ENCODE data around the gene RNASE7.
"Not testable (repeated sequence)": the region's sequence is repeated elsewhere in the genome, so short reads cannot be mapped to it uniquely, and the experiment has no call there.

Gene RNASE7

DNA sequence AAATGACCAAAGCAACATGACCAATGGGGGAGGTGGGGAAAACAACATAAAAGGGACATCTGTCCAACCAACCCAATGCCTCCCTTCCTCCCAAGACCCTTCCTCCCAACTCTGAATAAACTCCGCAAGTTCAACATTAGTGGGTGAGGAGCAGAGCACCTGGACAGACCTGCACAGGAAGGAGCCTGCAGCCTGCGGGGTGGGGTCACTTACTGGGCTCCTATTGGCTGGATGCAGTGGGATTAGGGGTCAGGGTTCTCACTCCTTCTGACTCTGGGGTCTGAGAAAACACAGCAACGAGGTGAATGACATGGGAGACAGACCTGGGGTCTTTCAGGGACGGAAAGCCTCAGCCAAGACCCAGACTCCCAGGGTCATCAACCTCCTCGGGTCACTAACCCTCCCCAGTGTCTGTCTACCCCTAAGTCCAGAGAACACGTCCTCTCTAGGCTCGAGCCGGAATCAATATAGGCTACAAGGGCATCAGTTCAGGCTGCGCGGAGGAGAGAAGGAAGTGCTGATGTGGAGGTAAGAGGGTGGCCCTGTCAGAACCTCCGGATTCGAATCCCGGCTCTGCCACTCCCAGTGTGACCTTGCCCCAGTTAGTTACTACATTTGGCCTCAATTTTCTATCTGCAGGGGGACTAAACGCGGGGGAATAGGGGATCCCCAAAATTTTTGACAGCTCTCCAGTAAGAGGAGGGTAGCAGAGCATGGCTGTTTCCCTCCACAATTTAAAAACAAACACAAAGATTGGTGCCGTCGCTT lies 18.2 kb upstream of the RNASE7 start:
- no peak for DNase-seq

DNA sequence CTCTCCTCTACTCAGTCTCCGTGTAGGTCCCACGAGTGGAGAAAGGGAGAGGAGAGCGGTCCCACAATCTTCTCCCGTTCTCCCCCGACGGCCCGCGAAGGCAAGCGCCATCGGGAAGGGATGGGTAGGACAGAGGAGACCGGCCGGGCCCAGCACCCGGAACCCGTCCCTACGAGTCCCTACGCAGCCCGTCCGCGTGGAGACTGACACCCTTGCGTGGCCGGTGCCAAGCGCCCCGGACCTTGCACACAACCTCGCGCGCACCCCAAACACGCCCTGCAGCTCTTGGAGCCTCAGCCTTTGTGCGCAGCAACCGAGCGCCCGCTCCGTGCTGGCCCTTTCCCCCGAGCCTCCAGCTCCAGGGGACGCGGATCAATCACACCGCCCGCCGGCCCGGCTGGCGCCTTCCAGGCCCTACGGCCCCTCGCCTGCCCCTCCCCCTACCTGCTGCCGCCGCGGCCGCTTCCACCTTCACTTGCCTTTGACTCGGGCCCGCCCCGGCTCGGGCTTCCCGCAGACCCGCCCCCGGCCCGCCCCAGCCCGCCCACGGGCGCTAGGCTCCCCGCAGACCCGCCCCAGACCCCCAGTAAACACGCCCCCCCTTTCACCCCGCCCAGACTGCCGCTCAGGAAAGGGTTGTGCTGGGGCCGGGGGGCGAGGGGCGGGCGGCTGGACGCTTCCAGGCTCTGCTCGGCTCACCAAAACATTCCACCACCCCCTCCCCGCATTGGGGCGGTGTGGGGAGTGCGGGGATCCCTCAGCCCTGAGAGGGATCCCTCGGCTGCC lies 17.4 kb upstream of the RNASE7 start, which contains the start of gene NDRG2:
NDRG2 (minus strand) TSS at position 477 of the 786 bp plus-strand sequence. CDS start 1,746 bp downstream, outside the sequence.
- peak; percentile 88 for DNase-seq

DNA sequence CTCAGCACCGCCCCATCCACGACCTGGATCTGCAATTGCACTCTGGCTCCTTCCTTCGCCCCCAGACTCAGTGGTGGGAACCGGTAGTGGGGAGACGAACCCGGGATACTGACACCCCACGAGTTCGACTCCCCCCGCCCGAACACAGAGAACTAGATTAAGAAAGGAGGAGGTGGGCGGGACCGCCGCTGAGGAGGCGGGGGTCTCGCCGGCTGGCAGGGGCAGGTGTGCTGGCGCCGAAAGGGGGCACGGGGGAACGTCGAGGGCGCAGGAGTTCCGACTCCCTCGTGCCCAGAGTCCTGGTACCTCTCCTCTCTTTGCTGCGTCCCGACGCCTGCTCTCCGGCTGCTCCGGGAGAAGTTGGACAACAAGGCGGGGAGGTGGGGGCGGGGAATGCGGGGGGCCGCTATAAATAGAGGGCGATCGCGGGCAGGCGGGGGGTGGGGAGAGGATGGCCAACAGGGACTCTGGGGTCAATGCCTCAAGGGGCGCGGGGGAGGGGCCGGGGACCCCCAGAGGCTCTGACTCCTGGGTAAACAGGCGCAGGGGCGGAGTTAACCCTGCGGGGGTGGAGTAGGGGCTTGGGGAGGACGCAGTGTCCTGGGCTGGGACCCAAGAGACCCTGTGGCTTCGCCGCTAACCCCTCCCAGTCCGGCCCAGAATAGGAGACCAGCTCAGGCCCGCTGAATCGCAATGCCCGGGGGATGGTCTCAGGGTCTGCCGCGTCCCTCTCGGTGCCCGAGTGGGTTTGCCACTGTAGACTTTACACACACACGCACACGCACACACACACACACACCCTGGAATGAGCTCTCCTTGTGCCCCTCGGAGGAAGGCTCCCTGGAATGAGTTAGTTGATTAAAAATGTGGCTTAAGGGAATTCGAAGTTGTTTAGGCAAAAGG lies 16.5 kb upstream of the RNASE7 start:
- peak; percentile 86 for DNase-seq

DNA sequence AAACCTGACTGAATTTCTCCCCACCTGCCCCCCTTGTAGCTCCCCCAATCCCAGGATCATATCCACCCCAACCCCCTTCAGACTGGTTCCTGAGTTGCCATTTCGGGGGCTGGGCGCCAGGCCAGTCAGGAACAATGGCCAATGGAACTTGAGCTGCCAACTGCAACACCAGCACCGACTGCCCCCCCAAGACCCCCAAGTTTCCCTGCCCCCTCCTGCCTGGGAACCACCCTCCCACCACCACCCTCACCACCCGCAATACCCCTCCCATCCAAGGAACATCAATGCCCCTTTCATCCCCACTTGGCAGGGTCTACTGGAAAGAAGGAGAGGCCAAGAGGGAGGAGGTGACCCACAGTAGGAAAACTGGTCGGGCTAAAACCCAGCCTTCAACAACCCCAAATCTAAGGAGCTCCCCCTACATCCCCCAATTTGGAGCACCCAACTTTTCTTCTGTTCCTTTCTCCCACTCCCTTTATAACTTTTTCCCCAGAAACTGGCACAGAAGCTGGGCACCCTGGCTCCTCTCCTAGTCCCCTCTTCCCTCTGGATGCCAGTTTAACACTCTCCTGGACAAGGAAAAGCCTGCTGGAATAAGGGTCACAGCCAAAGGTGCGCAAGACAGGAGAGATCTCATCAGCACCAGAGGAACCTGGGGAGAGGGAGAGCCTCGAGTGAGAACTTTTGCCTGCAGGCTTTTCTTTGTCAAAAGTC lies 15.7 kb upstream of the RNASE7 start:
- no peak for DNase-seq

DNA sequence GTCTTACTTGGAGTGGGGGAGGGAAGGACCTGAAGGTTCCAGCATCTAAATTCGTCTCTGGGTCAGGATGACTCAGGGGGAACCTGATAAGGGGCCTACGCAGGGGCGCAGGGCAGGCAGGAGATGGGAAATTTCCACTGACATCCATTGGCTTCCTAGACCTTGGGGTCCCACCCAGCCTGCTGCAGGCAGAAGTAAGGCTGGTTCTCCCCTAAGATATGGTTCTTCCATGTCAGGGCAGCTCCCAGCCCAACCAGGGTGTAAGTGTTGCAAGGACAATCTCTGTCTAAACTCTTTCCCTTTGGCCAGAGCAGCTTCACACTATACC lies 15.2 kb upstream of the RNASE7 start:
- DNase-seq = no peak

DNA sequence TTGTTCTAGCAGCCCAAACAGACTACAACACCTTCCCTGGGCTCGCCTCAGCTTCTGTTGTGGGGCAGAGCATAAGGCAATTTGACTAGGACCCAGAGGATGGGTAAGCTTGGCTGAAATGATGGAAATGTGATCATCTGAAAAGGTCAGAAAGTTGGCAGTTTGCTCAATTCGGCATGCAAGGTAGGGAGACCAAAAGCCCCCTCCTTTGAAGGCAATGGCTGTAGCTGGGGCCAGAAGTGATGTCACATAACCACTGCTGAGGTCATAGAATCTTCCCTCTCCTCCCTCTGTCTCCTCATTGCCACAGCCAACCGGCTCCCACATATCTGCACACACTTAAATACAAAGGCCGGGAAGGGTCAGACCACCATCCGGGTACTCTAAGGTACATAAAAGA lies 12.2 kb upstream of the RNASE7 start, which contains the start of gene TPPP2:
TPPP2 (plus strand) TSS at position 301 of the 400 bp plus-strand sequence. CDS start 365 bp downstream, outside the sequence.
- DNase-seq = no peak

DNA sequence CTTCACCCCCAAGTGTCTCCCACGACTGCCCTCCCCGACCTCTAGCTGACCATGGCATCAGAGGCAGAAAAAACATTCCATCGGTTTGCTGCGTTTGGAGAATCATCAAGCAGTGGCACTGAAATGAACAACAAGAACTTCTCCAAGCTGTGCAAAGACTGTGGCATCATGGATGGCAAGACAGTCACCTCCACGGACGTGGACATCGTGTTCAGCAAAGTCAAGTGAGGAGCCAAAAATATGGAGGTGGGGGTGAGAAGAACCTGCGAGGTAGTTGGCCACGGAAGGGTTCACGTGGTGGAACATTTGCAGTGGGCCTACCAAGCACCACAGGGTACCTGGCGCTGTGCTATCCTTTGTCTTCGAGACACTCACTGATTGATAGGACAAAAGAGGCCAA lies 11.6 kb upstream of the RNASE7 start:
- DNase-seq = no peak

DNA sequence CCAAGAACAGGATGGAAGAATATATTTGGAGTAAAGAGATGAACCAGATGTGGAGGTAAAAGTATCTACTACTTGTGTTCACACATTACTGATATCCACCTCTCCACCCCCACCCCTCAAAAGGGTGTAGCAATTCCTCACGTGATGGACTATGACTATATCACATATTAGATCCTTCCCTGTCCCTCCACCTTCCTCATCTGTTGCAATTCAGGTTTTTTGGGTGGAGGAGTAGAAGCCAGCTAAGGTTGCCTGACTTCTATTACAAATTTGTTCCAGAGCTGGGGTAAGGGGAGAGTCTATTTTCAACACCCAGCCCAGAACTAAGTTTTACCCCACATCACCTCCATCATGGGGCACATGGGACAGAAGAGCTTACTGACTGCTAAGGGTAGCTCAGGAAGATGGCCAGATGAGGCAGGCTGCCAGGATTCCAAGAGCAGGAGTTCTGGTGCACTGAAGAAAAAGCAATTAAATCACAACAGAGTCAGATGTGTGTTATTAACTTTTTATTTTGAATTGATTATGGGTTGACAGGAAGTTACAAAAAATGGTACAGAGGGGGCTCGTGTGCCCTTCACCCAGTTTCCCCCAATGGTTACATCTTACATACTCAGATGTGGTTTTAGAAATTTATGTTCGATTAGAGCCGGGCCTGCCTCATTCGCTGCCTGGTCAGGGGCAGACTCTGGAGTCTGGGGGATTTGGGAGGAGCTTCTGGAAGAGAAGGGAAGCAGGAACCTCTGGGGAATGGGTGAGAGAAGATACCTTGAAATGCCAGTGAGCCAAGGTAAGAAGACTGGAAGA lies 9.6 kb upstream of the RNASE7 start:
- DNase-seq = no peak

DNA sequence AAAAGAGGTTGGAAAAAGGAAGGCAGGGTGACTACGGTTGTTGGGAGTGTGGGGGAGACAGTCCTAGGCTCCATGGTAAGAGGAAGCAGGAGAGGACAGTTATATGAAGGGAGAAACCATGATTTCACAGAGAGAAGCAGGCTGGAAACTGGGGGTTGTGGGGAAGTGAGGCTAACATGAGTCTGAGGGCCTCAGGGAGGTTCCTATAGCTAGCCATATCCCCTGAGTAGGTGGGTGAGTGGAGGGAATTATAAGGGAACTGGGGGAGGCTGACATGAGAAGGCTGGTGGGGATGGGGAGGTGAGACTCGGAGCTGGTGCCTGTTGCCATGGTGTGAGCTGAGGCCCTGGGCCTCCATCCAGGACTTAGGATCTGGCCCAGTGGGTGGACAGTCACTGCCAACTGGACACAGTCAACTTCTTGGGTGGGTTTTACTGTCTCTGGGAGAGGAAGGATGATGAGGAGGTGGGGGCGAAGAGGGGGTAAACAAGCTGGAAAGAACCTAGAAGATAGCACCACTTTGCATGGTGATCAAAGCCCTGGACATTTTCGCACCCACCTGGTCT lies 8.9 kb upstream of the RNASE7 start:
- DNase-seq = no peak

DNA sequence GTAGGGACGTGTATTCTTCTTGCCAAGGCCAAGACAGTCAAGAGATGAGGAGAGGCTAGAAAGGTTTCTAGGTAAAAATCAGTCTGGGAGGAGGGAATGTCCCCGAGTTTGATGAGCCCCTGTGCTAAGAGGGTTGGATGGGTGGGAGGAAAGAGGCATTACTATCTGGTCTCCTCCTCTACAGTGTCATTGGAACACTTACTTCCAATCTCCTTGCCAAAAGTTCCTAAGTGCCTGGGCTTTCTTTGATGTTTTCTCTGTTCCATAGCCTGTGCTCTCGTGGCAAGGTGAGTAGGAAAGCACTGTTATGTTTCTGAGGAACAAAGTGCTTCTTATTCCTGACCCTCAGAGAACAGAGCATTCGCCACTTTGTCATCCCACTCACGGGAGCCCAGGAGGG lies 7.5 kb upstream of the RNASE7 start, which contains the start of gene RNASE13:
RNASE13 (minus strand) TSS at position 101 of the 400 bp plus-strand sequence. CDS start 519 bp downstream, outside the sequence.
- DNase-seq = no peak

DNA sequence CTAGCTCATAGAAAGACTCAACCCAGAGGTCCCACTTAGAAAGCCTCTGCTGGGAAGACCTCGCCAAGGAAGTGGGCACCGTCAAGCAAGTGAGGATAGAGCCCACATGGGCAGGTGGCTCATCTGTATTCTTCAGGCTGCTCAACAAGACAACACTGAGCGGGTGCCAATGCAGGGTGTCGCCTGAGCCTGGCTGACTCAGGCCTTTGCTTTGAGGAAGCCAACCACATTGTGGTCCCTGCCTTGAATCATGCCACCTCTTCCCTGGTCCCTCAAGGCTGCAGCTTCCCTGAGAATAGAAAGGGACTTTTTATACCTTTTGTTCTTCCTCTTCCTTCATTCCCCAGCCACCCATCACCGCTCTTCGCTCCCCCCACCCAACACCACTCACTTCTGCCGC lies 5.4 kb upstream of the RNASE7 start:
- DNase-seq = no peak

DNA sequence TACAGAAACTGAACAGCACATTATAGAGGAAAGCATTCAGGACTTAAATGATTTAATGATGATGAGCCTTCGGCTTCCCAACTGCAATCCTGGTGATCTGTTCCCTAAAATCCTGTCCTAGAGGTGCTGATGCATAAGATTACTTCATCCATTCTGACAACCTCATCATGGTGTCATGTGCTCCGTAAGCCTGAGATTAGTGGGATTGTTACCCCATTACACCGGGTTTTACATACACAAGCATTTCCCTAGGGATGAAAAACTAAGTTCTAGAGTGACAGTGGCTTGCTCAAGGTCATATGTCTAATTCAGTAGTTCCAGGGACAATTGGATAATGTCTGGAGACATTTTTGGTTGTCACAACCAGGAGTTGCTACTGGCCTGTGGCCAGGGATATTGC lies 5.0 kb upstream of the RNASE7 start:
- DNase-seq = no peak

DNA sequence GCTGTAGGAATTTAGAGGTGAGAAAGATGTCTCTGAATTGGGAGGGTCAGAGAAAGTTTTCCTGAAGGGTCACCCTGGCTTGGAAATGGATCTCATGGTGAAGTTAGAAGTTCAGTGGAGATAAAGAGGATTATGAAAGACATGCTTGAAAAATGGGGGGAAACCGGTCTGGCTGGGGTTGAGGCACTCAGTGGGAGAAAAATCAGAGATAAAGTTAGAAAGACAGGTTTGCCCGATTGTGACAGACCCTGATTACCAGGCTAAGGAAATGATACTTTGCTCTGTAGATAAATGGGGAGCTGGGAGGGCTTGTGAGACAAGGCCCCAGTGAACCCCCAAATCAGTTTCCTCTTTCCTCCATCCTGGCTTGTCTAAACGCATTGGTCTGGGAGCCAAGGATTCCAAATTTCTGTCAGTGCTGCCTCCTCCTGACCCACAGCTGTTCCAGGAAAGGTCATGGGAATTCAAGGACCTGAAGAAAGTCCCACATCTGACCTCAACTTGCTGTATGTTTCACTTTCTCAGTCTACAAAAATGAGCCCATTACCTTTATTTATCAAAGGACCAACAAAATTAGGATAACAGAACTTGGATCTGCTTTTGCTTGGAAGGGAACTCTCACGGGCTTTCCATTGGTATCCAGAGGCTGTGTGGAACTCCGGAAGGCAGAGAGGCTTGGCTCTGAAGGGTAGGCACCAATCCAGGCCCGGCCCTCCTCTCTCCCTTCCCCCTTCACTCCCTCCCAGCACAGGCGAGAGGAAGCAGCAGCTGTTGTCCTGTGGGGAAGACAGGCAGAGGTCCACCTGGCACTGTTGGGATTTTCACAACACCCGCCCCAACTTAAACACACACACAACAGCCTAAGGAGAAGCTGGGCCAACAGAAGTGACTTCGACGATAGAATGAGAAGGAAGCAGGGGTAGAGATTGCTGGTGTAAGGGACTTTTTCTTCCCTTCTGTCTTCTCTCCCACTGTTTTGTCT lies 3.4 kb upstream of the RNASE7 start:
- peak; percentile 82 for DNase-seq

DNA sequence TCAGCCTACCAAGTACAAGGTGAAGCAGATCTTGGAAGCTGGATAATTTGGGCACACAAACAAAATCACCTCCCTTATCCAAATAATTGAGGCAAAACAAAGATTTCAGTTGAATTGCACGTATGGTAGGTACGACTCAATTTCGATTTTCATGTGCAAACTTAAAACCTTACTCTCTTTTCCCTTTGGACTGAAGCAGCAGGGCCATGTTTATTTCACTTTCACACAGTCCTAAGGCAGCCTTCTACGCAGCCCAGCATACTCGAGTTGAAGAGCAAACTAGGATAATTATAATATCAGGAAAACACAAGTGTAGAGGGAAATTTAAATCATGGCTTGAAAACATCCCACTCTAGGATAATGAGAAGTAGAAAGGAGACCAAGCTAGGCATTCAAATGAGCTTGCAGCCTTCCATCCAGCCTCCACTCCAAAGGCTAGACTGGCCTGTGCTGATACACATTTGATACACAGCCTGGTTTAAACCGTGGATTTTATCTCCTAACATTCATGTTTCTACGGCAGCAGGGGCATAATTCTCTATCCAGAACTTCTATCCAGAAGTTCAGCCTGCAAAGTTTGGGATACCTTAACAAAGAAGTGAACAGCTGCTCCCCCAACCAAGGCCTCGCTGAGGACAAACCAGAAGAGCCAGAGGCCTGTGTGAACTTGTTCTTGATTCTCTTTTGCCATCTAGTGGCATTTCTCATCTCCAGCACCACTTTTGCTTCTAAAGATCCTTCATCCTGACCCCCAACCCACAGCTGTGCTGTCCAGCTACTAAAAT lies 2.4 kb upstream of the RNASE7 start:
- peak; percentile 90 for DNase-seq

DNA sequence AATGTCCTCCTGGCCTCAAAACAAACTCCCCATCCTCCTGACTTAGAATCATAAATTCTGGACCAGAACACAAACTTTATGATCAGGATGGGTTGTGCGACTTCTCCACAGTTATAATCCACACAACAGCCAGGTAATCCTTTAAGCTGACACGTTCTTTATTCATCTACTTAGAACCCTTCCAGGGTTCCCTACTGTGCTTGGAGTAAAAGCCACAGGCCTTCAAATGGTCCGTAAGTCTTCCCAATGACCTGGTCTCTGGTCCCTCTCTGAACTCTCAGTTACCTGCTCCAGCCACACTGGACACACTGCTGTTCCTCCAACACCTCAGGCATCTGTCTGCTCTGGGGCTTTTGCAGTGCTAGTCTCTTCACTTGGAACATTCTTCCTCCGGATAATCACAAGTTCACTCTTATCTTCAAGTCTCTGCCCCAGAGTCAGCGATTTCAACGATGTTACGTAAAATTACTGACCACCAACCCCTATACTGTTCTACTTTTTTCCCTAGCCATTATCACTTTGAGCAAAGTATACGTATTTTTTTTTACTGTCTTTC lies 1.7 kb upstream of the RNASE7 start:
- no peak for DNase-seq

DNA sequence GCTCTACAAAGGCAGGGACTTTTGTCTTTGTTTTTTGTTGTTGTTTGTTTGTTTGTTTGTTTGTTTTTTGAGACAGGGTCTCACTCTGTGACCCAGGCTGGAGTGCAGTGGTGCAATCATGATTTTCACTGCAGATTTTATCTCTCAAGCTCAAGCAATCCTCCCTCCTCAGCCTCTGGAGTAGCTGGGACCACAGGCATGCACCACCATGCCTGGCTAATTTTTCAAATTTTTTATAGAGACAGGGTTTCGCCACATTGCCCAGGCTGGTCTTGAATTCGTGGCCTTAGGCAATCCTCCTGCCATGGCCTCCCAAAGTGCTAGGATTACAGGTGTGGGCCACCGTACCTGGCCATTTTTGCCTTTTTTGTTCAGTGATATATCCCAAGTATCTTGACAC lies 1.2 kb upstream of the RNASE7 start:
- not testable (repeated sequence) for DNase-seq

DNA sequence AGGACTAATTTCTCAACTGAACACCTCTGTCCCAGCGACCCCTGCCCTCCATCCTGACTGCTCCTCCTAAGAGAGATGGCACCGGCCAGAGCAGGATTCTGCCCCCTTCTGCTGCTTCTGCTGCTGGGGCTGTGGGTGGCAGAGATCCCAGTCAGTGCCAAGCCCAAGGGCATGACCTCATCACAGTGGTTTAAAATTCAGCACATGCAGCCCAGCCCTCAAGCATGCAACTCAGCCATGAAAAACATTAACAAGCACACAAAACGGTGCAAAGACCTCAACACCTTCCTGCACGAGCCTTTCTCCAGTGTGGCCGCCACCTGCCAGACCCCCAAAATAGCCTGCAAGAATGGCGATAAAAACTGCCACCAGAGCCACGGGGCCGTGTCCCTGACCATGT lies 756 bp downstream of the RNASE7 start:
- DNase-seq = no peak

DNA sequence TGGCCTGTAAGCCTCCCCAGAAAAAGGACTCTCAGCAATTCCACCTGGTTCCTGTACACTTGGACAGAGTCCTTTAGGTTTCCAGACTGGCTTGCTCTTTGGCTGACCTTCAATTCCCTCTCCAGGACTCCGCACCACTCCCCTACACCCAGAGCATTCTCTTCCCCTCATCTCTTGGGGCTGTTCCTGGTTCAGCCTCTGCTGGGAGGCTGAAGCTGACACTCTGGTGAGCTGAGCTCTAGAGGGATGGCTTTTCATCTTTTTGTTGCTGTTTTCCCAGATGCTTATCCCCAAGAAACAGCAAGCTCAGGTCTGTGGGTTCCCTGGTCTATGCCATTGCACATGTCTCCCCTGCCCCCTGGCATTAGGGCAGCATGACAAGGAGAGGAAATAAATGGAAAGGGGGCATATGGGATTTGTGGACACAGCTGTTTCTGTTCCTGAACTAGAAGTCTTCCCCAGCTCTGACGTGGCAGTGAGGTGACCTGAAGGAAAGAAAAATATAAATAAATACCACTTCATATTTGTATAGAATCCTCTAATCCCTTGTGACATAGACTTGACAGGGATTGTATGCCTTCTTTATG lies 1.3 kb downstream of the RNASE7 start:
- no peak for DNase-seq

Data from eye (tissue), 1 donor.